Measurements from ENCODE around the gene MMP7. TPM values are rescaled to one million over a fixed set of nuclear protein-coding genes. Genes with fewer than 3 reads are reported as not detected.

Gene MMP7
- total RNA-seq, 2 donors from 2014 or later = 115 to 171 TPM

GRCh38 chr11:102491969-102492368 is 38.6 kb downstream of the MMP7 start:
- no peak for DNase-seq (ENCODE audit: low spot score)
- intact Hi-C loops (cut with DNase I) = loop anchor here (5.0 to 10.0 kb wide), 2 partner anchors 123 to 150 kb away; no protein-coding TSS in a partner anchor
- Histone ChIP-seq H3K36me3 (no peaks in the 10 kb centered on the region), H3K9me3 (no peaks in the 10 kb centered on the region), H3K27ac (no peak overlapping the region), H3K27me3 (replicated peaks; ENCODE audit: insufficient read depth) (no peaks in the 10 kb centered on the region), H3K4me3 (no peak overlapping the region), H3K4me1 (replicated peaks) (no peaks in the 10 kb centered on the region)
- WGBS = 100% methylated on average over 2 of the region's 2 CpGs
- TF ChIP-seq CTCF (IDR thresholded peaks at IDR 0.05) = no peak
- TF ChIP-seq POLR2AphosphoS5 (IDR thresholded peaks at IDR 0.05) = no peak
- no peak for TF ChIP-seq POLR2A (IDR thresholded peaks at IDR 0.05)

- DNase-seq (ENCODE audit: low spot score) = no peak
- Histone ChIP-seq H3K9me3 (no peaks in the 10 kb centered on the region), H3K27me3 (replicated peaks; ENCODE audit: insufficient read depth) (no peaks in the 10 kb centered on the region), H3K4me1 (replicated peaks) (no peaks in the 10 kb centered on the region), H3K36me3 (no peaks in the 10 kb centered on the region), H3K4me3 (no peak overlapping the region), H3K27ac (no peak overlapping the region)
- intact Hi-C loops (cut with DNase I) = loop anchor here (5.0 to 10.0 kb wide), 2 partner anchors 125 to 147 kb away; no protein-coding TSS in a partner anchor
- WGBS = 73% methylated on average over 5 of the region's 5 CpGs
- TF ChIP-seq POLR2A (IDR thresholded peaks at IDR 0.05) (no peak), CTCF (IDR thresholded peaks at IDR 0.05) (no peak), POLR2AphosphoS5 (IDR thresholded peaks at IDR 0.05) (no peak)
These were observed 41.1 kb downstream of the MMP7 start for GRCh38 chr11:102489186-102490145.

- Histone ChIP-seq H3K27ac (no peak overlapping the region), H3K27me3 (replicated peaks; ENCODE audit: insufficient read depth) (no peaks in the 10 kb centered on the region), H3K9me3 (no peaks in the 10 kb centered on the region), H3K4me3 (no peak overlapping the region), H3K36me3 (no peaks in the 10 kb centered on the region), H3K4me1 (replicated peaks) (no peaks in the 10 kb centered on the region)
- WGBS = 88% methylated on average over 3 of the region's 3 CpGs
- intact Hi-C loops (cut with DNase I) = no loop called here
- TF ChIP-seq POLR2AphosphoS5 (IDR thresholded peaks at IDR 0.05) (no peak), POLR2A (IDR thresholded peaks at IDR 0.05) (no peak), CTCF (IDR thresholded peaks at IDR 0.05) (no peak)
- DNase-seq (ENCODE audit: low spot score) = no peak
These were observed 42.3 kb downstream of the MMP7 start for GRCh38 chr11:102488208-102488607.

GRCh38 chr11:102487214-102487613 is 43.3 kb downstream of the MMP7 start:
- intact Hi-C loops (cut with DNase I) = no loop called here
- Histone ChIP-seq H3K4me1 (replicated peaks) (no peaks in the 10 kb centered on the region), H3K4me3 (no peak overlapping the region), H3K9me3 (no peaks in the 10 kb centered on the region), H3K36me3 (no peaks in the 10 kb centered on the region), H3K27me3 (replicated peaks; ENCODE audit: insufficient read depth) (no peaks in the 10 kb centered on the region), H3K27ac (no peak overlapping the region)
- no peak for DNase-seq (ENCODE audit: low spot score)
- WGBS = 0% methylated on average over 1 of the region's 1 CpG
- TF ChIP-seq POLR2A (IDR thresholded peaks at IDR 0.05) (no peak), POLR2AphosphoS5 (IDR thresholded peaks at IDR 0.05) (no peak), CTCF (IDR thresholded peaks at IDR 0.05) (no peak)
